ENCODE measurements around the gene DDX10. TPM values are rescaled to one million over a fixed set of nuclear protein-coding genes. Genes with fewer than 3 reads are reported as not detected.

The DDX10 gene
- total and polyA plus RNA-seq, 7 donors, result 12.0 to 41.0 (median 18.2) TPM

DNA sequence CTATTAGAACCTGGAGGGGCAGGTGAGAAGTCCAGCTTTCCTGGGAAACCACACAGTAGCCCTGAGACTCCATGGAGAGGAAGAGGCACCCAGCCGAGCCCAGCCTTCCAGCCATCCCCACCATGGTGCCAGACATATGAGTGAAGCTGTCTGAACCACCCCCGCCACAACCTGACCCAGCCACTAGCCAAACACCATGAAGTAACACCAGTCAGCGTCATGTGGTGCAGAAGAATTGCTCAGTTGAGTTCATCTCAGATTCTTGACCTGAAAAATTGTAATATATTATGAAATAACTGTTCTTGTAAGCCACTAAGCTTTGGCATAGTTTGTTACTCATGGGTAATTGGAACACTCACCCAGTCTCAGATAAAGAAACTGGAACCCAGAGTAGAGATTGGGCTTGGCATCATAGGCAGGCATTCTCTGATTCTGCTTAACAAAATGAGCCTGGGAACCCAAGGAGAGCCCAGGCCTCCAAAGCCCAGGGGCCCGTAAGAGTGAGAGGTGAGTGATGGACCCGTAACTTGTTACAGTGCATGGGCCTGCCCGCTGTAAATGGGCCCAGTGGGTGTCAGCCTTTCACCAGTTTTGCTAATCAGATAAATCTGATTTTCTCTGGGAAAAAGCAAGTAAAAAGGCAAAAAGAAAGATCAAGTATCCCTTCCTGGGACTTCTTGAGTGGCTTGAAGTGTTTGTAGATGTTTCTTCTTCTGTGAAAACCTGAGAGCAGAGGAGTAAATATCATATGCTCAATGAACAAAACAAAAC lies 305.5 kb downstream of the DDX10 start:
- no peak for DNase-seq
- Histone ChIP-seq H3K4me1 (peaks cover 0 to 15% (median 12%) of the 10 kb centered on the region in 4 donors), H3K36me3 (no peaks in the 10 kb centered on the region), H3K4me3 (no peak overlapping the region), H3K27ac (no peak overlapping the region), H3K27me3 (peaks cover 0 to 6% (median 0%) of the 10 kb centered on the region in 3 donors), H3K9me3 (no peaks in the 10 kb centered on the region)
- intact Hi-C loops (cut with DNase I), result no loop called here
- TF ChIP-seq EP300 (IDR thresholded peaks at IDR 0.05), result no peak
- TF ChIP-seq POLR2A (IDR thresholded peaks at IDR 0.05), result no peak
- no peak for TF ChIP-seq POLR2AphosphoS5 (IDR thresholded peaks at IDR 0.05)
- TF ChIP-seq, protein P1, sequence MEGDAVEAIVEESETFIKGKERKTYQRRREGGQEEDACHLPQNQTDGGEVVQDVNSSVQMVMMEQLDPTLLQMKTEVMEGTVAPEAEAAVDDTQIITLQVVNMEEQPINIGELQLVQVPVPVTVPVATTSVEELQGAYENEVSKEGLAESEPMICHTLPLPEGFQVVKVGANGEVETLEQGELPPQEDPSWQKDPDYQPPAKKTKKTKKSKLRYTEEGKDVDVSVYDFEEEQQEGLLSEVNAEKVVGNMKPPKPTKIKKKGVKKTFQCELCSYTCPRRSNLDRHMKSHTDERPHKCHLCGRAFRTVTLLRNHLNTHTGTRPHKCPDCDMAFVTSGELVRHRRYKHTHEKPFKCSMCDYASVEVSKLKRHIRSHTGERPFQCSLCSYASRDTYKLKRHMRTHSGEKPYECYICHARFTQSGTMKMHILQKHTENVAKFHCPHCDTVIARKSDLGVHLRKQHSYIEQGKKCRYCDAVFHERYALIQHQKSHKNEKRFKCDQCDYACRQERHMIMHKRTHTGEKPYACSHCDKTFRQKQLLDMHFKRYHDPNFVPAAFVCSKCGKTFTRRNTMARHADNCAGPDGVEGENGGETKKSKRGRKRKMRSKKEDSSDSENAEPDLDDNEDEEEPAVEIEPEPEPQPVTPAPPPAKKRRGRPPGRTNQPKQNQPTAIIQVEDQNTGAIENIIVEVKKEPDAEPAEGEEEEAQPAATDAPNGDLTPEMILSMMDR (IDR thresholded peaks at IDR 0.05), result no peak
- WGBS, 2 donors, result 82 to 87% methylated on average over 6 of the region's 6 CpGs

DNA sequence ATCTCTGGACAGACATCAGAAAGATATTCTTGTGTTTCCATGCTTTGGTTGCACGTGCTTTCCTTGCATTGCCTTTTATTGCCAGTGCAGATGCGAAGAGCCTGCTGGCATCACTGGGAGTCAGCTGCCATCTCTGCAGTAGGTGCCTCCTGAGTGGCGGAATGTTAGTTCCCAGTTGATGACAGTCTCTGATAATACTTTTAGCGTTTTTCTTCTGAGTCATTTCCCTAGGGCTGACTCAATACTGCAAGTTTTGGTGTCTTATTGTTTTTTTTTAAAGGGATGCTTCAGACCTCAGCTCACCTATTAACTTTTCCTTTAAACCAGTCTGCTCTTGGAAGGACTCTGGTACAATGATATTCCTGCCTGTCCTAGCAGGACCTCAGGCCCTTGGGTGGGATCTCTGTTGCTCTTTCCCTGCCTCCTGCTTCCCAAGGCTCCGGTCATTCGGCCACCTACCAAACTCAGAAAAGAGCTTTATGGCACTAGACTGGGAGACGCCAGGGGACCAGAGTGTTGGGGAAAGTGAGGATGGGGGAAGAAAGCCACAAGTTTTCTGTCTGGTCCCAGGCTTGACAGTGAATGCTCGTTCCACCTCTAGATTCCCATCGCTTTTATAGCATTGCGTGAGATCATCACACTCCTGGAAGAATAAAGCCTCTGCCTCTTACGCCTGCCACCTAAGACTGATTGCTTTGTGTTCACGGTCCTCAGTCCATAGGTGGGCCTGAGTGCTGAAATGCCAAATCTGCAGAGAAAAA lies 308.7 kb downstream of the DDX10 start:
- intact Hi-C loops (cut with DNase I), result no loop called here
- TF ChIP-seq, protein P1 (IDR thresholded peaks at IDR 0.05), result no peak
- Histone ChIP-seq H3K36me3 (no peaks in the 10 kb centered on the region), H3K4me1 (no peaks in the 10 kb centered on the region), H3K9me3 (peaks cover 0 to 3% (median 0%) of the 10 kb centered on the region in 4 donors), H3K27ac (no peak overlapping the region), H3K4me3 (no peak overlapping the region), H3K27me3 (peaks cover 0 to 10% (median 0%) of the 10 kb centered on the region in 3 donors)
- 79 to 83% methylated on average over 12 of the region's 12 CpGs for WGBS, 2 donors
- DNase-seq, result no peak

DNA sequence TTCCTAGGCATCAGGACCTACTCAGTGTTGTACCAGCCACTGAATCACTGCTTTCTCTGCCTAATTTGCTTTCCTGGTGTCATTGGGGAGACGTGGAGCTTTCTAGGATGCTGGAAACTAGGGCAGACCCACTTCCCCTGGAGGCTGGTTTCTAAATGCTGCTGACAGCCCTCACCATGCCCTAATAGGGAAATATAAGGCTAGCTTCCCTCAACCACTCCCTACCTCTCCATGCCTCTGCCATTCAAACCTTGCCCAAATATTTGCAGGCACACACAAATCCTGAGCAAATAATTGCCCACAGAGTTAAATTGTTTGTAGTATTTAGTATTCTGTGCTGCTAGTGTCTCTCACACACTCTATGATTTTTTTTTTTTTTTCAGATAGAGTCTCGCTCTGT lies 310.2 kb downstream of the DDX10 start:
- intact Hi-C loops (cut with DNase I), result no loop called here
- peaks cover 0 to 3% (median 0%) of the 10 kb centered on the region in 4 donors for H3K9me3 ChIP-seq
- no peak for DNase-seq
- no peaks in the 10 kb centered on the region for H3K4me1 ChIP-seq
- TF ChIP-seq POLR2AphosphoS5 (IDR thresholded peaks at IDR 0.05) (no peak), POLR2A (IDR thresholded peaks at IDR 0.05) (no peak), EP300 (IDR thresholded peaks at IDR 0.05) (no peak)
- TF ChIP-seq, protein P1 (IDR thresholded peaks at IDR 0.05), result no peak
- no peak overlapping the region for H3K4me3 ChIP-seq
- H3K27ac ChIP-seq, result no peak overlapping the region
- WGBS, 2 donors, result 52 to 63% methylated on average over 2 of the region's 2 CpGs
- H3K36me3 ChIP-seq, result no peaks in the 10 kb centered on the region
- peaks cover 0 to 14% (median 4%) of the 10 kb centered on the region in 3 donors for H3K27me3 ChIP-seq

DNA sequence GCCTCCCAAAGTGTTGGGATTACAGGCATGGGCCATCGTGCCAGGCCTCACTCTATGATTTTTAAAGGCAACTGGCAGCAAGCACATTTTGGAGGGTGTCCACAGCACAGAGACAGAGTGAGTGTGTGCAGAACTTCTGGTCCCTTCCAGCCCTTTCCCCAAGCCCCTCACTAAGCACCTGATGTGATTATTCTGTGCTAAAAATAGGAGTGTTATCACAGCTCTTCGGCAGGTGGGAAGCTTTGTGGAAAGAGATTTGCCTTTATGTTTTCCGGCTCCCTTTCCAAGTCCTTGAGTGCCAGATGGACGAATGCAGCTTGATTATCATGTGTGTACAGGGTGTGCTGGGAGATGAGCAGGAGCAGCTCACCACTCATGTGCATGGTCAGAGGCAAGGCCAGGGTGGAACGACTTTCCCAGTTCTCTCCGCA lies 310.8 kb downstream of the DDX10 start:
- DNase-seq, result no peak
- Histone ChIP-seq H3K36me3 (no peaks in the 10 kb centered on the region), H3K27me3 (peaks cover 0 to 9% (median 4%) of the 10 kb centered on the region in 3 donors), H3K27ac (no peak overlapping the region), H3K9me3 (peaks cover 0 to 3% (median 0%) of the 10 kb centered on the region in 4 donors), H3K4me3 (no peak overlapping the region), H3K4me1 (no peaks in the 10 kb centered on the region)
- WGBS, 2 donors, result 65 to 82% methylated on average over 6 of the region's 6 CpGs
- intact Hi-C loops (cut with DNase I), result no loop called here
- TF ChIP-seq POLR2A (IDR thresholded peaks at IDR 0.05) (no peak), POLR2AphosphoS5 (IDR thresholded peaks at IDR 0.05) (no peak), EP300 (IDR thresholded peaks at IDR 0.05) (no peak)
- TF ChIP-seq, protein P1 (IDR thresholded peaks at IDR 0.05), result no peak
